HEK293 (cell line): ENCODE data around the gene ABCF1.
A peak's percentile ranks its signal among the peaks of the same experiment; 100 is the strongest.

Experiments
- CTCF ChIA-PET: fragments of 350-600 bp; formaldehyde crosslinking; extraction: SDS; loops from one replicate; lab custom pipeline; 2021; ENCODE audit warnings: antibody characterized with exemption; lab: Yijun Ruan, JAX
- POLR2A ChIA-PET: fragments of 300-600 bp; formaldehyde crosslinking; extraction: SDS; loops from one replicate; lab custom pipeline; 2020; ENCODE audit warnings: antibody characterized with exemption, inconsistent platforms; lab: Yijun Ruan, JAX
- H3K27ac ChIP-seq: fragments of 200-500 bp; sonication (Bioruptor generic); 2 replicates; pipeline ENCODE4 v1.5.1; 2014; ENCODE audit warnings: low read depth, low read length, control low read depth, inconsistent platforms; ENCODE audit errors: extremely low read depth
- H3K36me3 ChIP-seq, 2 experiments: fragments of 200-500 bp in 1 of 2; sonication (Bioruptor generic) in 1 of 2; 1 replicate in 1 of 2; 2 replicates in 1 of 2; pipeline ENCODE4 v1.5.1; 2014 to 2017; ENCODE audit warnings: inconsistent platforms in 2 of 2, low read length in 2 of 2; ENCODE audit not compliant: control insufficient read depth in 2 of 2, insufficient read depth in 1 of 2
- H3K4me1 ChIP-seq: fragments of 200-500 bp; sonication (Bioruptor generic); 2 replicates; pipeline ENCODE4 v1.5.1; 2014; ENCODE audit warnings: mild to moderate bottlenecking, low read length, inconsistent platforms; ENCODE audit not compliant: control insufficient read depth, insufficient read depth
- H3K4me3 ChIP-seq: 2 replicates; pipeline ENCODE4 v1.5.1; 2011; ENCODE audit warnings: low read depth, mild to moderate bottlenecking, control low read depth, low read length, moderate library complexity
- H3K9me3 ChIP-seq: fragments of 200-500 bp; sonication (Bioruptor generic); 2 replicates; pipeline ENCODE4 v1.5.1; 2014; ENCODE audit warnings: low read depth, low read length, inconsistent platforms; ENCODE audit not compliant: control insufficient read depth, insufficient read depth
- BCL11A ChIP-seq: fragments of 450-650 bp; formaldehyde crosslinking; IDR thresholded peaks from 2 replicates; pipeline ENCODE4 v1.5.1; 2016; ENCODE audit warnings: low read depth, missing biosample characterization, missing genetic modification characterization
- BCL11B ChIP-seq: fragments of 450-650 bp; formaldehyde crosslinking; IDR thresholded peaks from 2 replicates; pipeline ENCODE4 v1.5.1; 2016; ENCODE audit warnings: low read depth, missing biosample characterization, missing genetic modification characterization
- GLIS1 ChIP-seq: fragments of 450-650 bp; formaldehyde crosslinking; IDR thresholded peaks from 2 replicates; pipeline ENCODE4 v1.5.1; 2016; ENCODE audit warnings: missing biosample characterization, missing genetic modification characterization
- HOXA7 ChIP-seq: sonication (generic); formaldehyde crosslinking; IDR thresholded peaks from 2 replicates; pipeline ENCODE4 v1.8.1; 2022; ENCODE audit warnings: missing genetic modification reagents, borderline replicate concordance
- MZF1 ChIP-seq: fragments of 450-650 bp; formaldehyde crosslinking; IDR thresholded peaks from 2 replicates; pipeline ENCODE4 v1.5.1; 2017; ENCODE audit warnings: missing biosample characterization, missing genetic modification characterization, borderline replicate concordance
- SP2 ChIP-seq: fragments of 450-650 bp; formaldehyde crosslinking; IDR thresholded peaks from 2 replicates; pipeline ENCODE4 v1.5.1; 2016; ENCODE audit warnings: missing biosample characterization, missing genetic modification characterization
- SP3 ChIP-seq: fragments of 450-650 bp; formaldehyde crosslinking; IDR thresholded peaks from 2 replicates; pipeline ENCODE4 v1.5.1; 2016; ENCODE audit warnings: missing biosample characterization, missing genetic modification characterization
- ZEB2 ChIP-seq: fragments of 450-650 bp; formaldehyde crosslinking; IDR thresholded peaks from 2 replicates; pipeline ENCODE4 v1.5.1; 2016; ENCODE audit warnings: missing biosample characterization, missing genetic modification characterization
- ZFHX2 ChIP-seq: fragments of 450-650 bp; formaldehyde crosslinking; conservative IDR thresholded peaks from 2 replicates; pipeline ENCODE4 v1.5.1; 2016; ENCODE audit warnings: missing biosample characterization, missing genetic modification characterization
- ZIC2 ChIP-seq: fragments of 450-650 bp; formaldehyde crosslinking; IDR thresholded peaks from 2 replicates; pipeline ENCODE4 v1.5.1; 2016; ENCODE audit warnings: missing biosample characterization, missing genetic modification characterization
- ZNF121 ChIP-seq: fragments of 450-650 bp; formaldehyde crosslinking; IDR thresholded peaks from 2 replicates; pipeline ENCODE4 v1.5.1; 2016; ENCODE audit warnings: missing biosample characterization, missing genetic modification characterization
- ZNF157 ChIP-seq: fragments of 450-650 bp; formaldehyde crosslinking; IDR thresholded peaks from 2 replicates; pipeline ENCODE4 v1.5.1; 2016; ENCODE audit warnings: missing biosample characterization, missing genetic modification characterization
- ZNF19 ChIP-seq: fragments of 450-650 bp; formaldehyde crosslinking; IDR thresholded peaks from 2 replicates; pipeline ENCODE4; 2016; ENCODE audit warnings: missing biosample characterization, missing genetic modification characterization, low read depth
- ZNF23 ChIP-seq: fragments of 450-650 bp; formaldehyde crosslinking; IDR thresholded peaks from 2 replicates; pipeline ENCODE4 v1.5.1; 2016; ENCODE audit warnings: missing biosample characterization, missing genetic modification characterization, borderline replicate concordance
- ZNF274 ChIP-seq, 2 experiments: fragments of 200-500 bp in 1 of 2; fragments of 450-650 bp in 1 of 2; sonication (Bioruptor generic) in 1 of 2; formaldehyde crosslinking in 1 of 2; IDR thresholded peaks; 2 replicates each; pipeline versions ENCODE4 v1.5.1 to v1.6.1; 2014 to 2016; ENCODE audit warnings: borderline replicate concordance in 1 of 2, inconsistent platforms in 1 of 2, low read length in 1 of 2, missing biosample characterization in 1 of 2, missing genetic modification characterization in 1 of 2
- ZNF366 ChIP-seq: fragments of 450-650 bp; formaldehyde crosslinking; conservative IDR thresholded peaks from 2 replicates; pipeline ENCODE4 v1.5.1; 2016; ENCODE audit warnings: missing biosample characterization, missing genetic modification characterization
- ZNF394 ChIP-seq: fragments of 450-650 bp; formaldehyde crosslinking; IDR thresholded peaks from 2 replicates; pipeline ENCODE4 v1.5.1; 2016; ENCODE audit warnings: missing biosample characterization, missing genetic modification characterization, mild to moderate bottlenecking, moderate library complexity, borderline replicate concordance
- ZNF544 ChIP-seq: fragments of 450-650 bp; formaldehyde crosslinking; IDR thresholded peaks from 2 replicates; pipeline ENCODE4 v1.5.0; 2017; ENCODE audit warnings: missing biosample characterization, missing genetic modification characterization
- ZNF791 ChIP-seq: fragments of 450-650 bp; formaldehyde crosslinking; IDR thresholded peaks from 2 replicates; pipeline ENCODE4 v1.5.1; 2016; ENCODE audit warnings: missing biosample characterization, missing genetic modification characterization
- ZNF830 ChIP-seq: fragments of 450-650 bp; IDR thresholded peaks from 2 replicates; pipeline ENCODE4 v1.5.0; 2018; ENCODE audit warnings: missing biosample characterization, missing genetic modification characterization, low read depth, mild to moderate bottlenecking, moderate library complexity
- ZSCAN16 ChIP-seq: fragments of 450-650 bp; formaldehyde crosslinking; IDR thresholded peaks from 2 replicates; pipeline ENCODE4 v1.5.1; 2016; ENCODE audit warnings: missing biosample characterization, missing genetic modification characterization
- ZSCAN4 ChIP-seq: fragments of 450-650 bp; formaldehyde crosslinking; IDR thresholded peaks from 2 replicates; pipeline ENCODE4 v1.5.1; 2017; ENCODE audit warnings: missing biosample characterization, missing genetic modification characterization
- TF ChIP-seq, protein P1 (sequence below): fragments of 450-650 bp; formaldehyde crosslinking; IDR thresholded peaks from 2 replicates; pipeline ENCODE4 v1.5.1; 2016; ENCODE audit warnings: missing biosample characterization, missing genetic modification characterization
- TF ChIP-seq, protein P2 (sequence below): fragments of 450-650 bp; formaldehyde crosslinking; IDR thresholded peaks from 2 replicates; pipeline ENCODE4 v1.5.1; 2016; ENCODE audit warnings: missing biosample characterization, missing genetic modification characterization
- TF ChIP-seq, protein P3 (sequence below): fragments of 450-650 bp; formaldehyde crosslinking; IDR thresholded peaks from 2 replicates; pipeline ENCODE4 v1.5.1; 2016; ENCODE audit warnings: missing biosample characterization, missing genetic modification characterization, low read depth
- TF ChIP-seq, protein P4 (sequence below): fragments of 450-650 bp; formaldehyde crosslinking; IDR thresholded peaks from 2 replicates; pipeline ENCODE4 v1.5.1; 2016; ENCODE audit warnings: missing biosample characterization, missing genetic modification characterization
- TF ChIP-seq, protein P5 (sequence below): fragments of 450-650 bp; formaldehyde crosslinking; IDR thresholded peaks from 2 replicates; pipeline ENCODE4 v1.5.1; 2017; ENCODE audit warnings: missing biosample characterization, missing genetic modification characterization

Gene ABCF1

DNA sequence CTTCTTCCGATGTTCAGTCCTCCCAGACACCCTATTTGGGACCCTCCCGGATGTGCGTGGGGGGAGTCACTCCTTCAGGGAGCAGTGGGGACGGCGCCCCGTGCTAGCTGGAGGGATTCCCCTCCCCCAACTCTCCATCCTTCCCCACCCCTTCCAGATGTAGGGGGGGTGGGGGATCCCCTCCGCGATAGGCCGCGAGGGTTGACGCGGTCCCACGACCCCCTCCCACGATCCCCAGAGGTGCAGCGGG is 15.5 kb upstream of the ABCF1 start (continued):
- TF ChIP-seq, protein P1, sequence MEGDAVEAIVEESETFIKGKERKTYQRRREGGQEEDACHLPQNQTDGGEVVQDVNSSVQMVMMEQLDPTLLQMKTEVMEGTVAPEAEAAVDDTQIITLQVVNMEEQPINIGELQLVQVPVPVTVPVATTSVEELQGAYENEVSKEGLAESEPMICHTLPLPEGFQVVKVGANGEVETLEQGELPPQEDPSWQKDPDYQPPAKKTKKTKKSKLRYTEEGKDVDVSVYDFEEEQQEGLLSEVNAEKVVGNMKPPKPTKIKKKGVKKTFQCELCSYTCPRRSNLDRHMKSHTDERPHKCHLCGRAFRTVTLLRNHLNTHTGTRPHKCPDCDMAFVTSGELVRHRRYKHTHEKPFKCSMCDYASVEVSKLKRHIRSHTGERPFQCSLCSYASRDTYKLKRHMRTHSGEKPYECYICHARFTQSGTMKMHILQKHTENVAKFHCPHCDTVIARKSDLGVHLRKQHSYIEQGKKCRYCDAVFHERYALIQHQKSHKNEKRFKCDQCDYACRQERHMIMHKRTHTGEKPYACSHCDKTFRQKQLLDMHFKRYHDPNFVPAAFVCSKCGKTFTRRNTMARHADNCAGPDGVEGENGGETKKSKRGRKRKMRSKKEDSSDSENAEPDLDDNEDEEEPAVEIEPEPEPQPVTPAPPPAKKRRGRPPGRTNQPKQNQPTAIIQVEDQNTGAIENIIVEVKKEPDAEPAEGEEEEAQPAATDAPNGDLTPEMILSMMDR (tag by site-specific recombination) = no peak
- TF ChIP-seq, protein P2, sequence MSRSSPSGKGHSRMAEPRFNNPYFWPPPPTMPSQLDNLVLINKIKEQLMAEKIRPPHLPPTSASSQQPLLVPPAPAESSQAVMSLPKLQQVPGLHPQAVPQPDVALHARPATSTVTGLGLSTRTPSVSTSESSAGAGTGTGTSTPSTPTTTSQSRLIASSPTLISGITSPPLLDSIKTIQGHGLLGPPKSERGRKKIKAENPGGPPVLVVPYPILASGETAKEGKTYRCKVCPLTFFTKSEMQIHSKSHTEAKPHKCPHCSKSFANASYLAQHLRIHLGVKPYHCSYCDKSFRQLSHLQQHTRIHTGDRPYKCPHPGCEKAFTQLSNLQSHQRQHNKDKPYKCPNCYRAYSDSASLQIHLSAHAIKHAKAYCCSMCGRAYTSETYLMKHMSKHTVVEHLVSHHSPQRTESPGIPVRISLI (tag by site-specific recombination) = no peak
- TF ChIP-seq BCL11A (tag by site-specific recombination) (peak; percentile 27; the same call in 1 of the 2 replicates), ZNF274 (IDR thresholded peaks at IDR 0.05; ENCODE audit: low read length) (no peak), ZNF274 (tag by site-specific recombination; IDR thresholded peaks at IDR 0.05; ENCODE audit: borderline replicate concordance) (no peak), ZEB2 (no peak), ZNF19 (tag by site-specific recombination) (no peak), ZNF791 (tag by site-specific recombination) (no peak), ZNF121 (no peak), ZNF157 (tag by site-specific recombination) (no peak), GLIS1 (tag by site-specific recombination) (no peak), ZNF394 (tag by site-specific recombination) (no peak), BCL11B (tag by site-specific recombination) (no peak), ZNF830 (no peak), MZF1 (tag by site-specific recombination) (no peak), ZFHX2 (tag by site-specific recombination) (peak; percentile 65)
- TF ChIP-seq, protein P3, sequence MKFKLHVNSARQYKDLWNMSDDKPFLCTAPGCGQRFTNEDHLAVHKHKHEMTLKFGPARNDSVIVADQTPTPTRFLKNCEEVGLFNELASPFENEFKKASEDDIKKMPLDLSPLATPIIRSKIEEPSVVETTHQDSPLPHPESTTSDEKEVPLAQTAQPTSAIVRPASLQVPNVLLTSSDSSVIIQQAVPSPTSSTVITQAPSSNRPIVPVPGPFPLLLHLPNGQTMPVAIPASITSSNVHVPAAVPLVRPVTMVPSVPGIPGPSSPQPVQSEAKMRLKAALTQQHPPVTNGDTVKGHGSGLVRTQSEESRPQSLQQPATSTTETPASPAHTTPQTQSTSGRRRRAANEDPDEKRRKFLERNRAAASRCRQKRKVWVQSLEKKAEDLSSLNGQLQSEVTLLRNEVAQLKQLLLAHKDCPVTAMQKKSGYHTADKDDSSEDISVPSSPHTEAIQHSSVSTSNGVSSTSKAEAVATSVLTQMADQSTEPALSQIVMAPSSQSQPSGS (tag by site-specific recombination) = no peak
- TF ChIP-seq, protein P4, sequence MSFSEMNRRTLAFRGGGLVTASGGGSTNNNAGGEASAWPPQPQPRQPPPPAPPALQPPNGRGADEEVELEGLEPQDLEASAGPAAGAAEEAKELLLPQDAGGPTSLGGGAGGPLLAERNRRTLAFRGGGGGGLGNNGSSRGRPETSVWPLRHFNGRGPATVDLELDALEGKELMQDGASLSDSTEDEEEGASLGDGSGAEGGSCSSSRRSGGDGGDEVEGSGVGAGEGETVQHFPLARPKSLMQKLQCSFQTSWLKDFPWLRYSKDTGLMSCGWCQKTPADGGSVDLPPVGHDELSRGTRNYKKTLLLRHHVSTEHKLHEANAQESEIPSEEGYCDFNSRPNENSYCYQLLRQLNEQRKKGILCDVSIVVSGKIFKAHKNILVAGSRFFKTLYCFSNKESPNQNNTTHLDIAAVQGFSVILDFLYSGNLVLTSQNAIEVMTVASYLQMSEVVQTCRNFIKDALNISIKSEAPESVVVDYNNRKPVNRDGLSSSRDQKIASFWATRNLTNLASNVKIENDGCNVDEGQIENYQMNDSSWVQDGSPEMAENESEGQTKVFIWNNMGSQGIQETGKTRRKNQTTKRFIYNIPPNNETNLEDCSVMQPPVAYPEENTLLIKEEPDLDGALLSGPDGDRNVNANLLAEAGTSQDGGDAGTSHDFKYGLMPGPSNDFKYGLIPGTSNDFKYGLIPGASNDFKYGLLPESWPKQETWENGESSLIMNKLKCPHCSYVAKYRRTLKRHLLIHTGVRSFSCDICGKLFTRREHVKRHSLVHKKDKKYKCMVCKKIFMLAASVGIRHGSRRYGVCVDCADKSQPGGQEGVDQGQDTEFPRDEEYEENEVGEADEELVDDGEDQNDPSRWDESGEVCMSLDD (tag by site-specific recombination) = no peak

- no peaks in the 10 kb centered on the region for H3K9me3 ChIP-seq
- 0 out of 2 replicates have a peak, but pooled peaks cover 3% of the 10 kb centered on the region for H3K4me1 ChIP-seq
- peak within 1 kb of the TSS; percentile 74 for H3K27ac ChIP-seq
- H3K36me3 ChIP-seq = peaks cover 20 to 53% of the 10 kb centered on the region in 2 experiments; a peak in 2 of 3 replicates
- ChIA-PET CTCF (interaction anchor here (0.6 to 9.2 kb wide), 4 partner anchors 13 to 116 kb away, joined by 3 to 175 read pairs (median 5); partner anchors contain the start of genes ABCF1 and DHX16), POLR2A (interaction anchor here (0.5 to 4.1 kb wide), 13 partner anchors 9 to 1959 kb away, joined by 3 to 41 read pairs (median 5); partner anchors contain the start of genes ABCF1, DHX16, MRPS18B and PPP1R10)
- peak within 1 kb of the TSS; percentile 86 for H3K4me3 ChIP-seq
- TF ChIP-seq ZNF157 (tag by site-specific recombination) = no peak
- no peak for TF ChIP-seq ZSCAN16
- TF ChIP-seq SP2 = peak; percentile 95
- peak; percentile 89 for TF ChIP-seq ZIC2 (tag by site-specific recombination)
- no peak for TF ChIP-seq ZNF544 (tag by site-specific recombination)
- TF ChIP-seq ZNF23 (tag by site-specific recombination) = no peak
- peak; percentile 93 for TF ChIP-seq SP3 (tag by site-specific recombination)
- no peak for TF ChIP-seq HOXA7 (CRISPR knock-in tag)
- no peak for TF ChIP-seq ZSCAN4 (tag by site-specific recombination)
- TF ChIP-seq, protein P5, sequence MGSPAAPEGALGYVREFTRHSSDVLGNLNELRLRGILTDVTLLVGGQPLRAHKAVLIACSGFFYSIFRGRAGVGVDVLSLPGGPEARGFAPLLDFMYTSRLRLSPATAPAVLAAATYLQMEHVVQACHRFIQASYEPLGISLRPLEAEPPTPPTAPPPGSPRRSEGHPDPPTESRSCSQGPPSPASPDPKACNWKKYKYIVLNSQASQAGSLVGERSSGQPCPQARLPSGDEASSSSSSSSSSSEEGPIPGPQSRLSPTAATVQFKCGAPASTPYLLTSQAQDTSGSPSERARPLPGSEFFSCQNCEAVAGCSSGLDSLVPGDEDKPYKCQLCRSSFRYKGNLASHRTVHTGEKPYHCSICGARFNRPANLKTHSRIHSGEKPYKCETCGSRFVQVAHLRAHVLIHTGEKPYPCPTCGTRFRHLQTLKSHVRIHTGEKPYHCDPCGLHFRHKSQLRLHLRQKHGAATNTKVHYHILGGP = no peak
- TF ChIP-seq ZNF366 (tag by site-specific recombination) = peak; percentile 68; the same call in 1 of the 2 replicates
These were observed 15.0 kb upstream of the ABCF1 start, which contains the start of gene GNL1 for GRCh38 chr6:30556066-30556905. Gene GNL1 (minus strand): TSS chr6:30556489. CDS start chr6:30556203, 286 bp downstream.
